AG04450 (cell line): ENCODE results near the gene SYT17. TPM values are rescaled to one million over a fixed set of nuclear protein-coding genes. Genes with fewer than 3 reads are reported as not detected.

Source experiments
- CTCF ChIA-PET: fragments of 300-600, 350-600 bp; formaldehyde crosslinking; extraction: SDS; loops from one replicate; lab custom pipeline; 2022; ENCODE audit warnings: antibody characterized with exemption, inconsistent platforms; lab: Charles Lee
- POLR2A ChIA-PET: fragments of 350-600 bp; formaldehyde crosslinking; extraction: SDS; loops from one replicate; lab custom pipeline; 2021; ENCODE audit warnings: antibody characterized with exemption, inconsistent platforms; lab: Yijun Ruan, JAX
- DNase-seq: peaks from one replicate; pipeline ENCODE4 v3.0.0-alpha.2; 2011; ENCODE audit warnings: low read depth, low spot score
- H3K27ac ChIP-seq: one replicate; pipeline ENCODE4 v1.5.1; 2012; ENCODE audit warnings: low read depth, low read length, control low read depth
- H3K27me3 ChIP-seq: one replicate; pipeline ENCODE4 v1.6.0; 2012; ENCODE audit warnings: low read length; ENCODE audit not compliant: control insufficient read depth, insufficient read depth
- H3K4me3 ChIP-seq: 2 replicates; pipeline ENCODE4 v1.5.1; 2011; ENCODE audit warnings: mild to moderate bottlenecking, low read depth, low read length, control low read depth
- H3K9me3 ChIP-seq: 2 replicates; pipeline ENCODE4 v1.5.1; 2012; ENCODE audit warnings: low read length; ENCODE audit not compliant: control insufficient read depth, insufficient read depth
- polyA plus RNA-seq: library from polyadenylated mRNA; depleted of rRNA; stranded (reverse); fragments of >200 nt; gene quantifications from 2 replicates; pipeline ENCODE4 v1.2.3, GENCODE V29; 2011
- TF ChIP-seq, protein P1 (sequence below): IDR thresholded peaks from 2 replicates; pipeline ENCODE4 v1.5.1; 2011; ENCODE audit warnings: low read depth, low read length, control low read depth, inconsistent platforms

SYT17 gene
- polyA plus RNA-seq, 1 experiment = 0.27 TPM

- H3K9me3 ChIP-seq = no peaks in the 10 kb centered on the region; the same call in 1 of the 2 replicates
- no peak for DNase-seq
- no peak overlapping the region for H3K4me3 ChIP-seq
- TF ChIP-seq, protein P1, sequence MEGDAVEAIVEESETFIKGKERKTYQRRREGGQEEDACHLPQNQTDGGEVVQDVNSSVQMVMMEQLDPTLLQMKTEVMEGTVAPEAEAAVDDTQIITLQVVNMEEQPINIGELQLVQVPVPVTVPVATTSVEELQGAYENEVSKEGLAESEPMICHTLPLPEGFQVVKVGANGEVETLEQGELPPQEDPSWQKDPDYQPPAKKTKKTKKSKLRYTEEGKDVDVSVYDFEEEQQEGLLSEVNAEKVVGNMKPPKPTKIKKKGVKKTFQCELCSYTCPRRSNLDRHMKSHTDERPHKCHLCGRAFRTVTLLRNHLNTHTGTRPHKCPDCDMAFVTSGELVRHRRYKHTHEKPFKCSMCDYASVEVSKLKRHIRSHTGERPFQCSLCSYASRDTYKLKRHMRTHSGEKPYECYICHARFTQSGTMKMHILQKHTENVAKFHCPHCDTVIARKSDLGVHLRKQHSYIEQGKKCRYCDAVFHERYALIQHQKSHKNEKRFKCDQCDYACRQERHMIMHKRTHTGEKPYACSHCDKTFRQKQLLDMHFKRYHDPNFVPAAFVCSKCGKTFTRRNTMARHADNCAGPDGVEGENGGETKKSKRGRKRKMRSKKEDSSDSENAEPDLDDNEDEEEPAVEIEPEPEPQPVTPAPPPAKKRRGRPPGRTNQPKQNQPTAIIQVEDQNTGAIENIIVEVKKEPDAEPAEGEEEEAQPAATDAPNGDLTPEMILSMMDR = no peak
- H3K27me3 ChIP-seq = peaks cover 17% of the 10 kb centered on the region
- H3K27ac ChIP-seq = no peak overlapping the region
- ChIA-PET CTCF (interaction anchor here (2.9 kb wide), 1 partner anchor 78 kb away, joined by 14 read pairs; no protein-coding TSS in a partner anchor), POLR2A (no interaction called here)
These were observed 3.8 kb upstream of the SYT17 start for GRCh38 chr16:19164285-19164684.

GRCh38 chr16:19165101-19165500, 2.9 kb upstream of the SYT17 start:
- DNase-seq = no peak
- Histone ChIP-seq H3K9me3 (no peaks in the 10 kb centered on the region; the same call in 1 of the 2 replicates), H3K4me3 (no peak overlapping the region), H3K27ac (no peak overlapping the region), H3K27me3 (peaks cover 22% of the 10 kb centered on the region)
- POLR2A ChIA-PET = no interaction called here
- TF ChIP-seq, protein P1 = no peak
- CTCF ChIA-PET = interaction anchor here (0.6 to 2.9 kb wide), 2 partner anchors 79 to 212 kb away, joined by 3 to 14 read pairs; no protein-coding TSS in a partner anchor

- DNase-seq = no peak
- Histone ChIP-seq H3K27me3 (peaks cover 28% of the 10 kb centered on the region), H3K27ac (no peak overlapping the region), H3K4me3 (no peak overlapping the region), H3K9me3 (no peaks in the 10 kb centered on the region; the same call in 1 of the 2 replicates)
- POLR2A ChIA-PET = no interaction called here
- TF ChIP-seq, protein P1 = no peak
- CTCF ChIA-PET = interaction anchor here (2.9 kb wide), 1 partner anchor 81 kb away, joined by 14 read pairs; no protein-coding TSS in a partner anchor
These were observed 1.5 kb upstream of the SYT17 start for GRCh38 chr16:19166500-19166899.

DNA sequence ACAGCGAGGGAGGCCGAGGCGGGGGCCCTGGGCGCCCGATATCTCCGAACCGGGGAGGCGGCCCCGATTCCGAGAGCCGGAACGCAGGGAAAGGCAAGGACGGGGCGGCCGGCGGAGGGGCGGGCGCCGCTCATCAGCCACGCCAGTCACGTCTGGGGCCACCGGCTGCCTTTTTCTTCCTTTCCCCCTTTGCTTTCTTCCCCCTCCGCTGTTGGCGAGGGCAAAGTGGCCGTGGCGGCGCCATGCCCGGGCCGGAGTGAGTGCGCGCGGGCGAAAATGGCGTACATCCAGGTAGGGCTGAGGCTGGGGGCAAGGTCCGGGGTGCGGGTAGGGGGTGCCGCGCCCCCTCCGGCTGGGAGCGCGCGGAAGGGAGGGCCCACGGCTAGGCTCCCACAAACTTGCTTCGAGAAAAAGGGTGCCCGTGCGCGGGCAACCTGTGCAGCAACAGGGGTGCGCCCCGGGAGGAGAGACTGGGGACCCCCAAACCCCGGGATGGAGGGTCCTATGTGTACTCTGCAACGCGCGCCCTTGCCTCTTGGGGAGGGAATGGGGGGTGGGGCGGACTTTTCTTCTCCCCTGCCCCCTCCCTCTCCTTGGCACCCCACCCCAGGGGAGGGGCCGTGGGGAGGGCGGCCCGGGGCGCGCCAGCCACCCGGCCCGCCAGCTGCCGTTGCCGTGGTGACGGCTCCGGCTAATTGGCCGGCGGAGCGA, 486 bp downstream of the SYT17 start:
- DNase-seq = no peak
- ChIA-PET CTCF (interaction anchor here (1.0 to 1.5 kb wide), 2 partner anchors 83 to 334 kb away, joined by 4 to 11 read pairs; no protein-coding TSS in a partner anchor), POLR2A (no interaction called here)

More for the DNA sequence above, 486 bp downstream of the SYT17 start:
- Histone ChIP-seq H3K9me3 (no peaks in the 10 kb centered on the region; the same call in 1 of the 2 replicates), H3K27ac (no peak overlapping the region), H3K4me3 (peak overlapping the region; percentile 20; the same call in 1 of the 2 replicates), H3K27me3 (peaks cover 31% of the 10 kb centered on the region)
- TF ChIP-seq, protein P1 = no peak
